ENCODE measurements around the gene GAB3.
"Not testable (repeated sequence)": the region's sequence is repeated elsewhere in the genome, so short reads cannot be mapped to it uniquely, and the experiment has no call there.

DNA sequence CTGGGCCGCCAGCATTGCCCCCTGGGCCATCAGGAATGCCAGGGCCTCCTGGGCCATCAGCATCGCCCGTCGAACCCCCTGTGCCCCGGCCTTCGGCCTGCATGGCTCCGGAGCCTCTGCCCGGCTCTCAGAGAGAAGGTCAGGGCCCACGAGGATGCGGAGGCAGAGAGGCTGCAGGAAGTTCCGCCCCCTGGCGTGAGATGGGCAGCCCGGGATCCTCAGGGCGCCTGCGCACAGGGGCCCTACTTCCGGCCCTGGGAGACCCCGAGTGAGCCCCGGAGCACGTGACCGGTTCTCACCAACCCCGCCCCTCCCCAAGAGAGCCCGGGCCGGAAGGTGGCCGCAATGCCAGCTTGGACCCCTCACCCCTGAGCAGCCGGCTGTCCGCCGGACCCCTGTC, 97.5 kb downstream of the GAB3 start, which contains the start of gene CTAG2:
- not testable (repeated sequence) for TF ChIP-seq POLR2A (IDR thresholded peaks at IDR 0.05; ENCODE audit: low read length); GATA1 (IDR thresholded peaks at IDR 0.05; ENCODE audit: low read depth, low read length)
